GM23248 (cell line): ENCODE data around the gene ZSCAN20. TPM values are rescaled to one million over a fixed set of nuclear protein-coding genes. Genes with fewer than 3 reads are reported as not detected.
A peak's percentile ranks its signal among the peaks of the same experiment; 100 is the strongest.

Source experiments
- DNase-seq: peaks from one replicate; pipeline ENCODE4 v3.0.0-alpha.2; 2015
- H2AFZ ChIP-seq: fragments of 200-600 bp; sonication (generic); 2 replicates; pipeline ENCODE4 v1.6.1; 2016; ENCODE audit warnings: antibody characterized with exemption
- H3F3A ChIP-seq: fragments of 200-600 bp; sonication (generic); 2 replicates; pipeline ENCODE4 v1.6.1; 2016; ENCODE audit warnings: mild to moderate bottlenecking, antibody characterized with exemption, mixed run types; ENCODE audit not compliant: insufficient read depth
- H3K27ac ChIP-seq: fragments of 200-600 bp; sonication (generic); 2 replicates; pipeline ENCODE4 v1.5.1; 2016; ENCODE audit warnings: mild to moderate bottlenecking
- H3K27me3 ChIP-seq: fragments of 200-600 bp; sonication (generic); replicated peaks from 2 replicates; pipeline ENCODE4 v1.6.1; 2016; ENCODE audit warnings: mild to moderate bottlenecking; ENCODE audit not compliant: insufficient read depth
- H3K36me3 ChIP-seq: fragments of 200-600 bp; sonication (generic); 2 replicates; pipeline ENCODE4 v1.6.1; 2016; ENCODE audit warnings: low read depth, mild to moderate bottlenecking
- H3K4me1 ChIP-seq: fragments of 200-600 bp; sonication (generic); 2 replicates; pipeline ENCODE4 v1.6.1; 2016; ENCODE audit warnings: mild to moderate bottlenecking; ENCODE audit not compliant: insufficient read depth
- H3K4me2 ChIP-seq: fragments of 200-600 bp; sonication (generic); one replicate; pipeline ENCODE4 v1.6.1; 2016; ENCODE audit warnings: mild to moderate bottlenecking; ENCODE audit not compliant: unreplicated experiment
- H3K4me3 ChIP-seq: fragments of 200-600 bp; sonication (generic); 2 replicates; pipeline ENCODE4 v1.5.1; 2016; ENCODE audit warnings: mild to moderate bottlenecking
- H3K79me2 ChIP-seq: fragments of 200-600 bp; sonication (generic); 2 replicates; pipeline ENCODE4 v1.6.1; 2016; ENCODE audit warnings: mild to moderate bottlenecking; ENCODE audit not compliant: insufficient read depth
- H3K9ac ChIP-seq: fragments of 200-600 bp; sonication (generic); 2 replicates; pipeline ENCODE4 v1.6.1; 2016; ENCODE audit warnings: mild to moderate bottlenecking
- H3K9me2 ChIP-seq: fragments of 200-600 bp; sonication (generic); 2 replicates; pipeline ENCODE4 v1.6.1; 2016; ENCODE audit warnings: mixed run types, mild to moderate bottlenecking, moderate library complexity; ENCODE audit not compliant: insufficient read depth
- H3K9me3 ChIP-seq: fragments of 200-600 bp; sonication (generic); one replicate; pipeline ENCODE4 v1.6.1; 2017; ENCODE audit warnings: low read depth
- H4K20me1 ChIP-seq: fragments of 200-600 bp; sonication (generic); 2 replicates; pipeline ENCODE4 v1.6.0; 2016; ENCODE audit not compliant: insufficient read depth
- EZH2 ChIP-seq: fragments of 200-600 bp; sonication (generic); IDR thresholded peaks from 2 replicates; pipeline ENCODE4 v1.6.1; 2018; ENCODE audit warnings: antibody characterized with exemption, mild to moderate bottlenecking; ENCODE audit not compliant: insufficient read depth, poor library complexity, severe bottlenecking
- EZH2phosphoT487 ChIP-seq: fragments of 200-600 bp; sonication (generic); IDR thresholded peaks from 2 replicates; pipeline ENCODE4 v1.6.1; 2018; ENCODE audit warnings: antibody characterized with exemption, moderate library complexity, mild to moderate bottlenecking, low read depth; ENCODE audit not compliant: insufficient read depth
- WGBS, 2 experiments: methylation state at CpG; one replicate each; pipeline ENCODE4 v1.1.6; 2015 to 2017; ENCODE audit warnings: low lambda C conversion rate in 2 of 2, low coverage in 1 of 2; ENCODE audit errors: missing lambda C conversion rate in 2 of 2; 5-methylcytosine and 5-hydroxymethylcytosine counted together
- in situ Hi-C: fragments of 300-500 bp; cut with MboI; formaldehyde crosslinking; loops from 2 replicates; pipeline ENCODE4 v1.15.0; 2020
- polyA plus RNA-seq: library from polyadenylated mRNA; unstranded; fragments of >200 nt; fragmentation: Nextera tagmentation; extraction: Ambion mirVana; gene quantifications from 2 replicates; pipeline ENCODE4 v1.2.1, GENCODE V29; 2016
- total RNA-seq: library from RNA; depleted of rRNA; stranded (reverse); fragments of >200 nt; shearing (Covaris generic); gene quantifications from 2 replicates; pipeline ENCODE4 v1.2.3, GENCODE V29; 2014

Gene ZSCAN20
- total and polyA plus RNA-seq, 2 experiments from 2014 or later = 1.7 to 9.5 TPM

DNA sequence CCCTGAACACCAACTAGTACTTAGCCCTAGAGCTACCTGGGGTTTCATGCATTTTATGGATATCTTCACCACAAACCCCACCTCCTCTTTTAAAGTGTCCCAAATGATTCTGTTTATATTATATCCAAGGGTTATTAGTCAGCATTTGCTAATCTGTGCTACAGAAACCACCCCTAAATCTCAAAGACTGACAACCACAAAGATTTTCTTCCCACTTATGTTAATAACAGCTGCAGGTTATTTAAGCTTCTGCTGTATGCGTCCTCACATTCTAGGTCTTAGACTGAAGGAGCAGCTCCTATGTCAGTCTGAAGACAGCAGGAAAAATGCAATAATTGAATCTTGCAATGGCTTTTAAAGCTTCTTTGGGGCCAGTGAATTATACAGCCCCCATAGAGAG lies 30.3 kb upstream of the ZSCAN20 start:
- Histone ChIP-seq H3K4me2 (no peak overlapping the region), H3F3A (no peaks in the 10 kb centered on the region), H3K36me3 (no peaks in the 10 kb centered on the region), H3K79me2 (no peaks in the 10 kb centered on the region), H3K27ac (no peak overlapping the region), H3K9me2 (no peaks in the 10 kb centered on the region), H2AFZ (no peak overlapping the region), H3K4me3 (no peak overlapping the region), H4K20me1 (no peaks in the 10 kb centered on the region), H3K27me3 (no peaks in the 10 kb centered on the region), H3K9me3 (no peaks in the 10 kb centered on the region), H3K9ac (no peak overlapping the region), H3K4me1 (peaks cover 13% of the 10 kb centered on the region; the same call in 1 of the 2 replicates)
- WGBS, 2 experiments = 81 to 90% methylated on average over 1 of the region's 1 CpG
- DNase-seq = no peak
- in situ Hi-C loops = no loop called here
- TF ChIP-seq EZH2 (no peak), EZH2phosphoT487 (no peak)

DNA sequence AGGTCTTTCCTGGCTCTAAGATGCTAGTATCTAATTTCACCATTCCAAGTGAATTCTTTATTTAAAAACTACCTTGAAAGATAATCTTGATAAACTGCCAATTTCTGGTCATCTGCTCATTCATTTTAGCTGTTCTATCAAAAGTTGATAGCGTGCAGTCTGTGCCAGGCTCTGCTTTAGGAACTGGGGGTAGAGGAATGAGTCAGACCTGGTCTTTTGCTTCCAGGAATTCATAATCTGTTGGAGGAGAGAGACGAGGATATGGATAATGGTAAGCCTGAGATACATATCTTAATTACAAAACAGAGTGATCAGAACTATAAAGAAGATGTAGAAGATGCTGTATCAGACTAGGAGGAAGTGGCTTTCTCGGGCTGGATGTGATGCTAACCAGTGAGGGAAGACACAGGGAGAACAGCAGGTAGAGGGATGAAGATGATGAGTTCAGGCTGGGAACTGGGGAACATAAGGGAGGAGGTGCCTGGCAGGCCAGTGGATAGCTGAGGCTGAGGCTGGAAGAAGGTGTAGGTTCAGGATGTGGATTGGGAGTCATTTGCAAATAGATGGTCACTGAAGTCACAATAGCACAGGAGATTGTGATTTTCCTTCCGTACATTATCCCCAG lies 29.3 kb upstream of the ZSCAN20 start:
- TF ChIP-seq EZH2phosphoT487 (no peak), EZH2 (no peak)
- Histone ChIP-seq H3K27me3 (no peaks in the 10 kb centered on the region), H3K9ac (no peak overlapping the region), H3F3A (no peaks in the 10 kb centered on the region), H3K36me3 (no peaks in the 10 kb centered on the region), H3K27ac (no peak overlapping the region), H3K4me3 (no peak overlapping the region), H3K4me1 (peaks cover 13% of the 10 kb centered on the region; the same call in 1 of the 2 replicates), H2AFZ (no peak overlapping the region), H3K9me3 (no peaks in the 10 kb centered on the region), H3K79me2 (no peaks in the 10 kb centered on the region), H3K4me2 (peak overlapping the region; percentile 12), H3K9me2 (no peaks in the 10 kb centered on the region), H4K20me1 (no peaks in the 10 kb centered on the region)
- in situ Hi-C loops = no loop called here
- 65% methylated on average over 4 of the region's 4 CpGs for WGBS, 2 experiments
- DNase-seq = peak; percentile 29

DNA sequence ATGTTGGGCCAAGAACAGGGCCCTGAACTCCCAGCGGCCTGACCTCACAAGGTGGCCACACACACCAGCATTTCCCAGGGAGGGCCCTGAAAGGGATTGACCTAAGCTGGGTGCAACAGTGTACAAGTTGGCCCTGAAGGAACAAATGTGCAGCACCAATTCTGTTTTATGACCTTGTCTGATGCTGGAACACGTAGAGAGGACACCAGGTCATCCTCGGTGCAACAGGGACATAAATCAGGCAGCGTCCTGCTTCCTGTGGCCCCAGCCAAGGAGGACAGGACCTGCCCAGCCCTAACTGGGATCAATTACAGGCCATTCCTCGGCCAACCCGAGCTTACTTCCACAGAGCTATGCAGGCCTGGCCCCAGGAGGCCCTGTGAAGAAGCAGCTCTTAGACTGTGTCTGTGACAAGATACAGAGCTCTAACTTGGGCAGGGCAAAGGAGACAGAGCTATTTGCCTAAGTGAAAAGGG lies 28.7 kb upstream of the ZSCAN20 start:
- Histone ChIP-seq H2AFZ (no peak overlapping the region), H3K9me3 (no peaks in the 10 kb centered on the region), H3K36me3 (no peaks in the 10 kb centered on the region), H3K4me1 (peaks cover 13% of the 10 kb centered on the region; the same call in 1 of the 2 replicates), H3K27me3 (no peaks in the 10 kb centered on the region), H3K79me2 (no peaks in the 10 kb centered on the region), H4K20me1 (no peaks in the 10 kb centered on the region), H3K9ac (no peak overlapping the region), H3K4me3 (no peak overlapping the region), H3F3A (no peaks in the 10 kb centered on the region), H3K9me2 (no peaks in the 10 kb centered on the region), H3K27ac (no peak overlapping the region), H3K4me2 (peak overlapping the region; percentile 0)
- TF ChIP-seq EZH2phosphoT487 (no peak), EZH2 (no peak)
- no peak for DNase-seq
- 34 to 38% methylated on average over 6 of the region's 6 CpGs for WGBS, 2 experiments
- in situ Hi-C loops = no loop called here

DNA sequence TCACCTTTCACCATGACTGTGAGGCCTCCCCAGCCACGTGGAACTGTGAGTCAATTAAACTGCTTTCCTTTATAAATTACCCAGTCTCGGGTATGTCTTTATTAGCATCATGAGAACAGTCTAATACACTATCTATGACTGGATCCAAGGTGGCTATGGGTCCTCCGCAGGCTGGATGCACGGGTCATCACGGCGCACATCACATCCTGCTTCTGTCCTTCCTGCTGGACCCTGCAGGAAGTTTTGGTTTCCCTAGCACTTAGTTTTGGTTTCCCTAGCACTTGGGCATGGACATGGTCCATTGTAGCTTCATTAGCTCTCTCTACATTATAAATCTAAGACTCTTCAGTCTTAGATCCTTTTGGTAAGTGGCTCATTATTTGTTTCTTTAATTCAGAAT lies 27.3 kb upstream of the ZSCAN20 start:
- no peaks in the 10 kb centered on the region for H3K9me2 ChIP-seq
- in situ Hi-C loops = no loop called here
- H3K9me3 ChIP-seq = no peaks in the 10 kb centered on the region

More for the DNA sequence above, 27.3 kb upstream of the ZSCAN20 start:
- Histone ChIP-seq H3K27me3 (no peaks in the 10 kb centered on the region), H3F3A (no peaks in the 10 kb centered on the region), H3K4me2 (no peak overlapping the region), H2AFZ (no peak overlapping the region), H3K9ac (no peak overlapping the region), H4K20me1 (no peaks in the 10 kb centered on the region), H3K4me3 (no peak overlapping the region), H3K79me2 (no peaks in the 10 kb centered on the region), H3K36me3 (no peaks in the 10 kb centered on the region), H3K4me1 (peaks cover 13% of the 10 kb centered on the region; the same call in 1 of the 2 replicates), H3K27ac (no peak overlapping the region)
- 77 to 78% methylated on average over 6 of the region's 6 CpGs for WGBS, 2 experiments
- DNase-seq = no peak
- TF ChIP-seq EZH2phosphoT487 = no peak
- no peak for TF ChIP-seq EZH2
